GM19238 (cell line): Measurements from ENCODE around the gene TRPV4.
"Not testable (repeated sequence)": the region's sequence is repeated elsewhere in the genome, so short reads cannot be mapped to it uniquely, and the experiment has no call there.

Experiments used
- DNase-seq: peaks from one replicate; pipeline ENCODE4 v3.0.0; 2011; ENCODE audit warnings: low spot score; ENCODE audit not compliant: insufficient read length

Gene TRPV4

DNA sequence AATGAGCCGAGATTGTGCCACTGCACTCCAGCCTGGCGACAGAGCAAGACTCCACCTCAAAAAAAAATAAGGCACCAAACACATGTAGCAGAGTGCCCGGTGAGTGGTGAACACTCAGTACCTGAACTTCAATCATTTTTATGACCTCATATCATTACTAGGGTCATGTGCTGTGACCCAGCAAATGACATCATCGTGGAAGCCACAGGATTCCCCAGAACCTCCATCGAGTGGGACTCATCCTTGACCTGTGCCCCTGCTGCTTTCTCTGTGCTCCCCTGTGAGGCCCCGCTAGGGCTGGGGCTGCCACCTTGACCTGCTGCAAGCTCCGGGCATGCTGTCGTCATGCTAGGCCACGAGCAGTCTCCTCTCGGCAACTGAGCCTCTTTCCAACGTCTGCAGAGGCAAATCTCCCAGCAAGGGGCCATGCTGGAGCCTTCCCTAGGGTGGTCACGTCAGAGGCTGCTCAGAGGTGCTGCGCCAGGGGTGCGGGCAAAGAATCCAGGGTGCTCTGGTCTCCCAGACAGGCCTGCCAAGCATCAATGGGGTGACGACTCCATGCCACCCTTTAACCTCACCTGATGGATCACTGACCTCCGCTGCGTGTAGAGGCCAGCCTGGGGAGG lies 28.6 kb upstream of the TRPV4 start:
- DNase-seq = no peak

GRCh38 chr12:109860977-109861376 lies 27.8 kb upstream of the TRPV4 start:
- DNase-seq = no peak

DNA sequence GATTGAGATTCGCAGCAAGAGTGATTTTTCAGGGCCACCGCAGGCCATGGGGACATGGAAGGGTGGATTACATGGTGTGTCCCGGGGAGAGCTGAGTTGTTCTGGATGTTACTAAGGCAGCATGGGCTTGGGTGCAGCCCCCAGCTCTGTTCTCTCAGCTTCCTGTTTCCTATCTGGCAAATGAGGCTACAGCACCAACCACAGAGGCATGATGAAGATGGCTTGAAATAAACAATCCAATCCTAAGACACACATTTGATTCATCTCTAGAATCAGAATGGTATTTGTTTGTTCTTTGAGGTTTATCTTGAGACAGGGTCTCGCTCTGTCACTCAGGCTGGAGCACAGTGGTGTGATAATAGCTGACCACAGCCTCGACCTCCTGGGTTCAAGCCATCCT lies 25.6 kb upstream of the TRPV4 start:
- DNase-seq = no peak

GRCh38 chr12:109857715-109858114 lies 24.5 kb upstream of the TRPV4 start:
- no peak for DNase-seq

- no peak for DNase-seq
These were observed 22.2 kb upstream of the TRPV4 start for GRCh38 chr12:109855377-109855776.

GRCh38 chr12:109850518-109850917 lies 17.3 kb upstream of the TRPV4 start:
- DNase-seq = not testable (repeated sequence)

DNA sequence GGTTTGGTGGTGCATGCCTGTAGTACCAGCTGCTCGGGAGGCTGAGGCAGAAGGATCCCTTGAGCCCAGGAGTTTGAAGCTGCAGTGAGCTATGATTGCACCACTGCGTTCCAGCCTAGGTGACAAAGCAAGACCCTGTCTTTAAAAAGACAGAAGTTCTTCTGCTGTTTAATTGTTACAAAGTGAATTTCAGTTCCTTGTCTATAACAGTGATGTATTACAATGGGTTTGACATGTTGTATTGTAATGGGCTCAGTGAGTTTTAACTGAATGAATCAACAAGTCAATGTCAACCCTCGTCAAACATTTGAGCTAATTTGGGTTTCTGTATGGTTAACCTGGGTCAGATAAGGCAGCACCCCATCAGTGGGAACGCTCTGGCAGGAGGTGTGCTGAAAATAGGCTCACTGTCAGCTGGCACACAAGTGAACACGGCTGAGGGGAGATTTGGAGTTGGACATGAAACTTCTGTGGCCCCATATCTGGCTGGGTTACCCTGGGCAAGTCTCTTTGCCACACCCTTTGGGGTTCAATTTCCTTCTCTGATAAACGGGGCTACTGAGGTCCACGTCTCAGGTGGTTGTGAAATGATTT lies 14.0 kb upstream of the TRPV4 start:
- DNase-seq = no peak

GRCh38 chr12:109845824-109846205 lies 12.6 kb upstream of the TRPV4 start:
- DNase-seq = no peak

- peak; percentile 93 for DNase-seq
These were observed 12.0 kb upstream of the TRPV4 start for GRCh38 chr12:109844983-109845823.

- DNase-seq = no peak
These were observed 10.9 kb upstream of the TRPV4 start for GRCh38 chr12:109844091-109844490.

- DNase-seq = no peak
These were observed 8.8 kb upstream of the TRPV4 start for GRCh38 chr12:109842021-109842420.

GRCh38 chr12:109841356-109841755 lies 8.2 kb upstream of the TRPV4 start:
- no peak for DNase-seq

DNA sequence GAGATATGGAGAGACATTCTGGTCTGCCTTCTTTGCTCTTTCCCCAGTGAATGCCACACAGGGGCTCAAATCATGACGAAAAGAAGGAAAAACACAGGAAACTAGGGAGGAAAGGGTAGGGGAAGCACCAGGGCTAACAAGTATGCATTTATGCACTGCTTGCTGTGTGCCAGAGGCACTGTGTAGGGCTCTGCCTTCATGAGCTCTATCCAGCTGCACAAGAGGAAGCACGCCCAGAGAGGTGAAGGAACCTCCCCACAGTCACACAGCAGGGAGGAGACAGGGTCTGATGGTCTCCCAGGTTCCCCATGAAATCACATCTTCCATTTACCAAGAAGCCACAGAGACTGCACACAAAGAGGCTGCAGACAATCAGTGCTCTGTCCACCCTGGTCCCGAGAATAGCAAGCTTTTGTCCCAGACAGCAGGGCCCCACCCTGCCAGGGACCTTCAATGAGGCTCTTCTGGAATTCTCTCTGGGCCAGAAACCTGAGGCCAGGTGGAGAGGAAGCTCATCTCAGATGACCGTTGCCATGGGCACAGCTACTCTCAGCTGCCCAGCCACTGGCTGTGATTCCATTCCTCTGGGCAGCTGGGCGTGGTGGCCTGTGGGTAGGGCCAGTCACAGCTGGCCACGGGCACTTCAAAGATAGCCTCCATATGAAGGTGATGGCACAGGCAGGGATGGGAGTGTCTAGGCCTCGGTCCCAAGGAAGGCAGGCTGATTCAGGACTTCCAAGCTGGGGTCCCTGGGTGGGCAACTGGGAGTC lies 7.3 kb upstream of the TRPV4 start:
- DNase-seq = no peak

- no peak for DNase-seq
These were observed 6.2 kb upstream of the TRPV4 start for GRCh38 chr12:109839444-109839843.

- no peak for DNase-seq
These were observed 3.7 kb upstream of the TRPV4 start for GRCh38 chr12:109836916-109837315.

- DNase-seq = no peak
These were observed 2.6 kb upstream of the TRPV4 start for GRCh38 chr12:109835827-109836226.

- no peak for DNase-seq
These were observed 474 bp downstream of the TRPV4 start for GRCh38 chr12:109832541-109833306.

GRCh38 chr12:109831929-109832328 lies 1.3 kb downstream of the TRPV4 start:
- DNase-seq = no peak

DNA sequence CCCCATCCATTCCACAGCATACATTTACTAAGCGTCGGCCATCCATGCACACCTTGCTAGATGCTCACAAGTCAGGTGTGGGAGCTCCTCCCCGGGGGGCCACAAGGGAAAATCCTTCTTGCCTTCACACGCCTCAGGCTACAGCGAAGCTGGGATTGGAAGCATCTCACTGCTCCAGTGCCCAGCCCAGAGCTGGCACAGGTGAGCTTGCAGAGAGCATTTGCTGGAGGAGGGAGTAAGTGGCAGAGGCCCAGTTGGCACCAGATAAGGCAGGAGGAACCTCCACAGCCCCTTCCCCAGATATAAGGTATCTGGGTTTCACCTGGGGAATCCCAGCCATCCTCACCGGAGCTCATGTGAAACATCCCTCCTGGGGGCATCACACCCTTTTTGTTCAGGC lies 1.8 kb downstream of the TRPV4 start:
- no peak for DNase-seq

DNA sequence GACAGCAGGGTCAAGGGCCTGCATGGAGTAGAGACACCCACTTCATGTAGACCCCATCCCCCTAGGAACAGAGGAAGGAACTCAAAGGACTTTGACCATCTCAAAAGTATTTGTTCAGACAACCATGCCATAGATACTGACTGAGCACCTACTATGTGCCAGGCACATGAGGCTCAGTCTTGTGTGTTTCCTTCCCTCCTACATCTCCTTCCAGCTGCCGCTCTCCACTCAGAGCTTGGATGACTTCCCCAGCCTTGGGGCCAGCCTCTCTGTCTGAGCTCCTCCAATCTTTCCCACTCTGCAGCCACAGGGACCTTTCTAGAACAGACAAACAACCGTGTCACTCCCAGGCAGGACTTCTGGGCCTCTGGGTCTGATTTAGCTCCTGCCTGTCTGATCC lies 2.5 kb downstream of the TRPV4 start:
- DNase-seq = no peak

GRCh38 chr12:109830267-109830666 lies 2.9 kb downstream of the TRPV4 start:
- no peak for DNase-seq
